Stimulated activated CD8-positive, alpha-beta memory T cell treated with anti-CD3 and anti-CD28 coated beads, Interleukin-12 subunit alpha, Interleukin-12 subunit beta, amount 100 ng/mL, for 4 hours (primary cell): ENCODE measurements around the gene PPIE.
"Not testable (repeated sequence)": the region's sequence is repeated elsewhere in the genome, so short reads cannot be mapped to it uniquely, and the experiment has no call there.

Experiments
- DNase-seq: peaks from one replicate; pipeline ENCODE4 v3.0.0-alpha.2; 2020; ENCODE audit warnings: low read depth

The PPIE gene

GRCh38 chr1:39758556-39759435 is 20.1 kb downstream of the PPIE start:
- DNase-seq, result no peak

- no peak for DNase-seq
These were observed 20.7 kb downstream of the PPIE start for GRCh38 chr1:39759436-39759726.

- no peak for DNase-seq
These were observed 21.7 kb downstream of the PPIE start for GRCh38 chr1:39760074-39761008.

GRCh38 chr1:39761016-39761415 is 22.3 kb downstream of the PPIE start:
- no peak for DNase-seq

- DNase-seq, result no peak
These were observed 23.0 kb downstream of the PPIE start for GRCh38 chr1:39761557-39762260.

GRCh38 chr1:39762550-39763540 is 24.2 kb downstream of the PPIE start:
- no peak for DNase-seq

- DNase-seq, result not testable (repeated sequence)
These were observed 25.1 kb downstream of the PPIE start for GRCh38 chr1:39763619-39764374.

GRCh38 chr1:39764512-39764911 is 25.8 kb downstream of the PPIE start:
- DNase-seq, result not testable (repeated sequence)

GRCh38 chr1:39766466-39766865 is 27.8 kb downstream of the PPIE start:
- DNase-seq, result not testable (repeated sequence)

- DNase-seq, result not testable (repeated sequence)
These were observed 30.8 kb downstream of the PPIE start for GRCh38 chr1:39769502-39769901.

- DNase-seq, result not testable (repeated sequence)
These were observed 31.7 kb downstream of the PPIE start for GRCh38 chr1:39770100-39771021.

GRCh38 chr1:39771022-39771532 is 32.4 kb downstream of the PPIE start, which contains the start of gene OXCT2:
TSS of gene OXCT2 (minus strand) at chr1:39771348. CDS start at chr1:39771255, 93 bp downstream.
- not testable (repeated sequence) for DNase-seq

- not testable (repeated sequence) for DNase-seq
These were observed 34.8 kb downstream of the PPIE start for GRCh38 chr1:39773369-39773979.

GRCh38 chr1:39775141-39775540 is 36.5 kb downstream of the PPIE start:
- not testable (repeated sequence) for DNase-seq

GRCh38 chr1:39775676-39776399 is 37.2 kb downstream of the PPIE start:
- DNase-seq, result not testable (repeated sequence)

GRCh38 chr1:39776400-39776713 is 37.7 kb downstream of the PPIE start:
- DNase-seq, result no peak

- no peak for DNase-seq
These were observed 38.2 kb downstream of the PPIE start for GRCh38 chr1:39776886-39777285.

GRCh38 chr1:39777306-39777705 is 38.6 kb downstream of the PPIE start:
- no peak for DNase-seq
